ENCODE data around the gene PREB. TPM values are rescaled to one million over a fixed set of nuclear protein-coding genes. Genes with fewer than 3 reads are reported as not detected.

Gene PREB
- total RNA-seq, 1 donor from 2014 or later, result 14.1 TPM

GRCh38 chr2:27171351-27171848, 37.0 kb upstream of the PREB start:
- H3K27me3 ChIP-seq (ENCODE audit: control insufficient read depth in 3 of 3, insufficient read depth in 3 of 3, low read length in 3 of 3), result no peaks in the 10 kb centered on the region
- H3K4me1 ChIP-seq (ENCODE audit: control insufficient read depth in 3 of 3, insufficient read depth in 3 of 3, low read length in 3 of 3), result peaks cover 0 to 6% (median 4%) of the 10 kb centered on the region in 3 donors
- H3K9ac ChIP-seq (ENCODE audit: low read depth in 1 of 3, low read length in 3 of 3), result no peak overlapping the region
- no peak overlapping the region for H3K4me3 ChIP-seq (ENCODE audit: low read length in 3 of 3)
- no peak overlapping the region for H3K27ac ChIP-seq (ENCODE audit: low read depth, low read length)
- no peaks in the 10 kb centered on the region for H3K9me3 ChIP-seq (ENCODE audit: control insufficient read depth in 3 of 3, low read length in 3 of 3)
- H3K36me3 ChIP-seq (ENCODE audit: control insufficient read depth in 3 of 3, insufficient read depth in 3 of 3, low read length in 3 of 3), result no peaks in the 10 kb centered on the region

GRCh38 chr2:27170581-27171337, 36.3 kb upstream of the PREB start:
- H3K9me3 ChIP-seq (ENCODE audit: control insufficient read depth in 3 of 3, low read length in 3 of 3), result no peaks in the 10 kb centered on the region
- H3K27ac ChIP-seq (ENCODE audit: low read depth, low read length), result no peak overlapping the region
- H3K4me3 ChIP-seq (ENCODE audit: low read length in 3 of 3), result no peak overlapping the region
- H3K27me3 ChIP-seq (ENCODE audit: control insufficient read depth in 3 of 3, insufficient read depth in 3 of 3, low read length in 3 of 3), result no peaks in the 10 kb centered on the region
- H3K4me1 ChIP-seq (ENCODE audit: control insufficient read depth in 3 of 3, insufficient read depth in 3 of 3, low read length in 3 of 3), result peaks cover 0 to 6% (median 4%) of the 10 kb centered on the region in 3 donors
- no peaks in the 10 kb centered on the region for H3K36me3 ChIP-seq (ENCODE audit: control insufficient read depth in 3 of 3, insufficient read depth in 3 of 3, low read length in 3 of 3)
- no peak overlapping the region for H3K9ac ChIP-seq (ENCODE audit: low read depth in 1 of 3, low read length in 3 of 3)

DNA sequence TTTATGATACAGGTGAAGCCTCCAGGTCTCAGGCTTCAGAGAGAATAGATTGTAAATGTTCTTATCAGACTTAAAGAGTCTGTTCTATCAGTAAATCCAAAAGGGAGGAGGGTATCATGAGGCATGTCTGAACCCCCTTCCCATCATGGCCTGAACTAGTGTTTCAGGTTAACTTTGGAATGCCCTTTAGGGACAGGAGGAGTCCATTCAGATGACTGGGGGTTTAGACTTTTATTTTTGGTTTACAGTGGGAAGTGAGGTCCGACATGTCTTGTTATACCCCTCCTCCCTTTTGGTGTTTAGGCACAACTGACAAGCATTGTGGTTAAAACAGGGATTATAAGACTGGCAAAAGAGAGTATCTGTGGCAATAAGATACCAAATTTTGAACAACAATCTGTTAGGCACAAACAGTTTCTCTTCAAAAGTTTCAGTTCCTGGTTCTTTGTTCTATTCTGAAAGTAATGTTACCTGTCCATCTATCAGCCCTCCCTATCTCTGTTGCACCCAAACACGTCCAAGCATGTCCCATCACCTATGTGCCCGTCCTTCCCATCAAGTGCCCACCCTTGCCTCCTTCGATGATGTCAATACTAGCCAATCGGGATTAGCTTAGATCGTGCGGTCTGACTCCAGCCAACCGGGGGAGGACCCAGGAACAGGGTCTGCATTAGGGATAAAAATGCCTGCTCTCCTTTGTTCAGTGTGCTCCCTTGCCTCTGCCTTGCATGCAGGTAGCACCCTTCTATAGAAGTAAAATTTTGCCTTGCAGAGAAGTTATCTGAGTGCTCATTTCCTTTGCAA, 30.7 kb upstream of the PREB start:
- Histone ChIP-seq H3K27ac (ENCODE audit: low read depth, low read length) (no peak overlapping the region), H3K9me3 (ENCODE audit: control insufficient read depth in 3 of 3, low read length in 3 of 3) (no peaks in the 10 kb centered on the region), H3K36me3 (ENCODE audit: control insufficient read depth in 3 of 3, insufficient read depth in 3 of 3, low read length in 3 of 3) (no peaks in the 10 kb centered on the region), H3K4me1 (ENCODE audit: control insufficient read depth in 3 of 3, insufficient read depth in 3 of 3, low read length in 3 of 3) (peaks cover 0 to 6% (median 4%) of the 10 kb centered on the region in 3 donors), H3K27me3 (ENCODE audit: control insufficient read depth in 3 of 3, insufficient read depth in 3 of 3, low read length in 3 of 3) (no peaks in the 10 kb centered on the region), H3K9ac (ENCODE audit: low read depth in 1 of 3, low read length in 3 of 3) (no peak overlapping the region), H3K4me3 (ENCODE audit: low read length in 3 of 3) (no peak overlapping the region)

DNA sequence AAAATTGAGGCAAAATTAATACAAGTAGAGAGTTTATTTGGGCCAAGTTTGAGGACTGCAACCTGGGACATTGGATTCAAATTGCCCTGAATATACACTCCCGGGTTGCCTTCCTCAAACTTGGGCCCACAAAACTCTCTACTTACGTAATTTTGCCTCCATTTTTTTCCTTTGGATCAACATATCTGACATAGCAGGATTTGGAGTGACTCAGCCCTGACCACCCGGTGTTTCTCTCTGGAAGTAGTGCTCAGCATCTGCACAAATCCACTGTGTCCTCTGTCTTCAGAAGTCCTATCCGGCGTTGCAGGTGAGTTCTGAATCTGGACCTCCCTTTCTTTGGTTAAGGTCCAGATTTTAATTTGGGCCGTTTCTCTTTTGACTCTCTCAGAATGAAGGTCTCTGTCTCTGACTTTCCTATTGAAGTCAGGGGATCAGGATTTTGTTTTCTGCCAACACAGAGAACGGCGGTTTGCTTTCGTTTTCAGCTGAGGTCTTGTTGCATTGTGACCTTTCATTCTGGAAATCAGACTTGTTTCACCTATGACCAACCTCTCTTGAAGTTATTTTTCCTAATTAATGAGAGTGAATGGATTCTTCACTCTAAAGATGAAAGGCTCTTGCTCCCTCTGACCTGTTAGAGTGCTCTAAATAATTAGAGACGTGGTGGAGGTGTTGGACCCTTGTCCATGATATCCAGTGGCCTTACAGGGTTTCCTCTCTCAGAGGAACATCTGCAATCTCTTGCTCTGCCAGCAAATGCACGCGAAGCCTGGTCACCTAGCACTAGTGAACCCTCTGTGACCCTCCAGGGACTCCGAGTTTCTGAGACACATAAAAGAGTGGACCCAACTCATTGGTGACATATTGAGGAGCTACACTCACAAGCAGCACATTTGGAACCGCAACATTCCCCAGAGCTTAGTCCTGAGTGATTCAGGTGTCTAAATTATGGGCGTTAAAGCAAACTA, 28.0 kb upstream of the PREB start:
- Histone ChIP-seq H3K36me3 (ENCODE audit: control insufficient read depth in 3 of 3, insufficient read depth in 3 of 3, low read length in 3 of 3) (no peaks in the 10 kb centered on the region), H3K27me3 (ENCODE audit: control insufficient read depth in 3 of 3, insufficient read depth in 3 of 3, low read length in 3 of 3) (no peaks in the 10 kb centered on the region), H3K9me3 (ENCODE audit: control insufficient read depth in 3 of 3, low read length in 3 of 3) (no peaks in the 10 kb centered on the region), H3K9ac (ENCODE audit: low read depth in 1 of 3, low read length in 3 of 3) (no peak overlapping the region), H3K4me1 (ENCODE audit: control insufficient read depth in 3 of 3, insufficient read depth in 3 of 3, low read length in 3 of 3) (no peaks in the 10 kb centered on the region), H3K27ac (ENCODE audit: low read depth, low read length) (no peak overlapping the region), H3K4me3 (ENCODE audit: low read length in 3 of 3) (no peak overlapping the region)

DNA sequence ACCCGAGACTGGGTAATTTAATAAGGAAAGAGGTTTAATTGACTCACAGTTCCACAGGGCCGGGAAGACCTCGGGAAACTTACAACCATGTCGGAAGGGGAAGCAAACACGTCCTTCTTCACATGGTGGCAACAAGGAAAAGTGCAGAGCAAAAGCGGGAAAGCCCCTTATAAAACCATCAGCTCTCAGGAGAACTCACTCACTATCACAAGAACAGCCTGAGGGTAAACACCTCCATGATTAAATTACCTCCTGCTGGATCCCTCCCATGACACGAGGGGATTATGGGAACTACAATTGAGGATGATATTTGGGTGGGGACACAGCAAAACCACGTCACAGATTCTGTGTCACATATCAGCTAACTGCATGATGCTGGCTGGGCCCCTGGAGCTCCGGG, 25.8 kb upstream of the PREB start:
- Histone ChIP-seq H3K4me3 (ENCODE audit: low read length in 3 of 3) (no peak overlapping the region), H3K4me1 (ENCODE audit: control insufficient read depth in 3 of 3, insufficient read depth in 3 of 3, low read length in 3 of 3) (no peaks in the 10 kb centered on the region), H3K27ac (ENCODE audit: low read depth, low read length) (no peak overlapping the region), H3K27me3 (ENCODE audit: control insufficient read depth in 3 of 3, insufficient read depth in 3 of 3, low read length in 3 of 3) (no peaks in the 10 kb centered on the region), H3K9me3 (ENCODE audit: control insufficient read depth in 3 of 3, low read length in 3 of 3) (no peaks in the 10 kb centered on the region), H3K9ac (ENCODE audit: low read depth in 1 of 3, low read length in 3 of 3) (no peak overlapping the region), H3K36me3 (ENCODE audit: control insufficient read depth in 3 of 3, insufficient read depth in 3 of 3, low read length in 3 of 3) (no peaks in the 10 kb centered on the region)

GRCh38 chr2:27159271-27159670, 24.8 kb upstream of the PREB start:
- H3K4me3 ChIP-seq (ENCODE audit: low read length in 3 of 3), result no peak overlapping the region
- no peak overlapping the region for H3K27ac ChIP-seq (ENCODE audit: low read depth, low read length)
- no peaks in the 10 kb centered on the region for H3K9me3 ChIP-seq (ENCODE audit: control insufficient read depth in 3 of 3, low read length in 3 of 3)
- no peaks in the 10 kb centered on the region for H3K36me3 ChIP-seq (ENCODE audit: control insufficient read depth in 3 of 3, insufficient read depth in 3 of 3, low read length in 3 of 3)
- no peaks in the 10 kb centered on the region for H3K27me3 ChIP-seq (ENCODE audit: control insufficient read depth in 3 of 3, insufficient read depth in 3 of 3, low read length in 3 of 3)
- no peak overlapping the region for H3K9ac ChIP-seq (ENCODE audit: low read depth in 1 of 3, low read length in 3 of 3)
- H3K4me1 ChIP-seq (ENCODE audit: control insufficient read depth in 3 of 3, insufficient read depth in 3 of 3, low read length in 3 of 3), result no peaks in the 10 kb centered on the region

- Histone ChIP-seq H3K9ac (ENCODE audit: low read depth in 1 of 3, low read length in 3 of 3) (no peak overlapping the region), H3K4me3 (ENCODE audit: low read length in 3 of 3) (no peak overlapping the region), H3K4me1 (ENCODE audit: control insufficient read depth in 3 of 3, insufficient read depth in 3 of 3, low read length in 3 of 3) (no peaks in the 10 kb centered on the region), H3K36me3 (ENCODE audit: control insufficient read depth in 3 of 3, insufficient read depth in 3 of 3, low read length in 3 of 3) (no peaks in the 10 kb centered on the region), H3K27ac (ENCODE audit: low read depth, low read length) (no peak overlapping the region), H3K27me3 (ENCODE audit: control insufficient read depth in 3 of 3, insufficient read depth in 3 of 3, low read length in 3 of 3) (no peaks in the 10 kb centered on the region), H3K9me3 (ENCODE audit: control insufficient read depth in 3 of 3, low read length in 3 of 3) (no peaks in the 10 kb centered on the region)
Measured at GRCh38 chr2:27158468-27158867, 24.0 kb upstream of the PREB start.

DNA sequence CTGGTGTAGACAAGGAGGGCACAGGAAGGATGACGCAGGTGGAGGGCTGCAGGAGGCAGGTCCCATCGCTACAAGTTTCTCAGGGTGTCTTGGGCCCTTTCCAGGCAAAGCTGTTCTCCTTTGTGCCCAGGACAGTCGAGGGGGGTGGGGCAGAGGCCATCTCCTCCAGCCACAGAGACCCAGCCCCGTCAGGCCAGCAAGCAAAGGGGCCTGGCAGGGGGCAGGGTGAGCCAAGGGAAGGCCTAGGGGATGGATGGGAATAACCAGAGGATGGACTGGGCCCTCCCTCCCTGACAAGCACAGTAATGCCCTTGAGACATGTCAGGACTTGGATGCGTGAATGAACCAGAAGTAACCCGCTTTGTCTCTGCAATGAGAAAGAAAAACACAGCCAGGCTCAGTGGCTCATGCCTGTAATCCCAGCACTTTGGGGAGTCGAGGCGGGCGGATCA, 20.7 kb upstream of the PREB start:
- H3K9ac ChIP-seq (ENCODE audit: low read depth in 1 of 3, low read length in 3 of 3), result no peak overlapping the region
- no peak overlapping the region for H3K27ac ChIP-seq (ENCODE audit: low read depth, low read length)
- peaks cover 0 to 4% (median 0%) of the 10 kb centered on the region in 3 donors for H3K27me3 ChIP-seq (ENCODE audit: control insufficient read depth in 3 of 3, insufficient read depth in 3 of 3, low read length in 3 of 3)

DNA sequence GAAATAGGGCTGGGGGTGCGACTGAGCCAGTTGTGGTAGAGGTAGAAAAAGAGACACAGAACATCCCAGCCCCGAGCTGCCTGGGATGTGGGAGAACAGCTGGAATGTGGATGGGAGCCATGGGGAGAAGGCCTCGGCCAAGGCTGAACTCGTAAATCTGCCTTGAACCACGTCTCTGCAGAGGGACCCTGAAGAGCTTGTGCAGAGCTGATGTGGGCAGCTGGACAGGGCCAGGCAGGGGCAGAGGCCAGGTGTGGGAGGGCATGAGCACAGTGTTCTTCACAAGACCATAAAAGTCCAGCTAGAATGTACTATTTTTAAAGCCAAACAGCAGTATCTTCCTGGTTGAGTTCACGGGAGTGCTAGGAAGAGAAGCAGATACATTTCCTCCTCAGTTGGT, 20.1 kb upstream of the PREB start:
- Histone ChIP-seq H3K9me3 (ENCODE audit: control insufficient read depth in 3 of 3, low read length in 3 of 3) (no peaks in the 10 kb centered on the region), H3K27ac (ENCODE audit: low read depth, low read length) (no peak overlapping the region), H3K4me1 (ENCODE audit: control insufficient read depth in 3 of 3, insufficient read depth in 3 of 3, low read length in 3 of 3) (peaks cover 0 to 12% (median 0%) of the 10 kb centered on the region in 3 donors), H3K9ac (ENCODE audit: low read depth in 1 of 3, low read length in 3 of 3) (no peak overlapping the region), H3K36me3 (ENCODE audit: control insufficient read depth in 3 of 3, insufficient read depth in 3 of 3, low read length in 3 of 3) (no peaks in the 10 kb centered on the region), H3K4me3 (ENCODE audit: low read length in 3 of 3) (no peak overlapping the region), H3K27me3 (ENCODE audit: control insufficient read depth in 3 of 3, insufficient read depth in 3 of 3, low read length in 3 of 3) (peaks cover 0 to 4% (median 0%) of the 10 kb centered on the region in 3 donors)

More for the DNA sequence above, 20.7 kb upstream of the PREB start:
- Histone ChIP-seq H3K36me3 (ENCODE audit: control insufficient read depth in 3 of 3, insufficient read depth in 3 of 3, low read length in 3 of 3) (no peaks in the 10 kb centered on the region), H3K9me3 (ENCODE audit: control insufficient read depth in 3 of 3, low read length in 3 of 3) (no peaks in the 10 kb centered on the region), H3K4me3 (ENCODE audit: low read length in 3 of 3) (no peak overlapping the region), H3K4me1 (ENCODE audit: control insufficient read depth in 3 of 3, insufficient read depth in 3 of 3, low read length in 3 of 3) (peaks cover 0 to 5% (median 0%) of the 10 kb centered on the region in 3 donors)

Data from skeletal muscle tissue (tissue), 4 donors.